GM12892 (cell line): ENCODE results near the gene APEX1.

ENCODE experiments used
- POLR2A ChIP-seq: IDR thresholded peaks from 2 replicates; pipeline ENCODE4 v1.6.1; 2011; ENCODE audit warnings: low read depth, low read length, control low read depth
- POLR2AphosphoS5 ChIP-seq: IDR thresholded peaks from 2 replicates; pipeline ENCODE4 v1.6.1; 2011; ENCODE audit warnings: low read depth, low read length, control low read depth
- TAF1 ChIP-seq: IDR thresholded peaks from 2 replicates; pipeline ENCODE4 v1.6.1; 2011; ENCODE audit warnings: low read depth, mild to moderate bottlenecking, control low read depth, low read length, borderline replicate concordance

DNA sequence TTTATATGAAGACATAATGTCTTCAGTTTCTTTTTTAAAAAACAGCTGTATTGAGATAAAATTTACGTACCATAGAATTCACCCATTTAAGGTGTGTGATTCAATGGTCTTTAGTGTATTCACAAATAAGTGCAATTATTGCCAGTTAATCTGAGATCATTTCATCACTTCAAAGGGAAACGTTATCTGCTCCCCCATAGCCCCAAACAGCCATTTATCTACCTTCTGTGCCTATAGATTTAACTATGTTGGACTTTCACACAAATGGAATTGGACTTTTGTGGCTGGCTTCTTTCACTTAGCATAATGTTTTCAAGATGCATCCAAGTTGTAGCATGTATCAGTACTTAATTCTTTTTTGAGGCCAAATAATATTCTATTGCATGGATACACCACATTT is 23.9 kb downstream of the APEX1 start:
- TF ChIP-seq POLR2A = no peak
- no peak for TF ChIP-seq POLR2AphosphoS5
- no peak for TF ChIP-seq TAF1
